K562 (cell line): Measurements from ENCODE around the gene ZSCAN25. TPM values are rescaled to one million over a fixed set of nuclear protein-coding genes. Genes with fewer than 3 reads are reported as not detected.

Source experiments
- ATAC-seq: fragments of 200-7000 bp; cut with Tn5 transposase; 3 replicates; pipeline ENCODE4 v1.9.1; 2020; ENCODE audit warnings: moderate library complexity
- BruUV-seq: library from RNA; stranded (reverse); fragments of 400-500 nt; replicated peaks from 2 replicates; lab custom pipeline; 2021; lab: Mats Ljungman, UMichigan
- CTCF ChIA-PET: fragments of 300-600 bp; formaldehyde crosslinking; extraction: SDS; loops from one replicate; lab custom pipeline; 2021; ENCODE audit warnings: low intra/inter-chr PET ratio; lab: Yijun Ruan, JAX
- POLR2A ChIA-PET: fragments of 300-600, 350-650 bp; sonication (Branson Sonifier 250); formaldehyde crosslinking; extraction: SDS; loops from one replicate; lab custom pipeline; 2021; ENCODE audit warnings: antibody characterized with exemption, inconsistent platforms; lab: Yijun Ruan, JAX
- DNase-seq, 4 experiments: peaks; one replicate each; pipeline versions ENCODE4 v3.0.0 to v3.0.0-alpha.2; 2011 to 2018; ENCODE audit warnings: low spot score in 3 of 4, mixed read lengths in 3 of 4; ENCODE audit errors: extremely low read depth in 1 of 4
- FAIRE-seq: peaks from 2 replicates; lab custom pipeline; 2011; peaks lifted over from hg19 to GRCh38; lab: Jason Lieb, UNC
- H2AFZ ChIP-seq: 2 replicates; pipeline ENCODE4 v1.6.0; 2011; ENCODE audit warnings: low read depth, low read length, control low read depth, inconsistent platforms
- H3K27ac ChIP-seq: fragments of 200-600 bp; 3 replicates; pipeline ENCODE4 v1.8.0; 2011; ENCODE audit warnings: low read depth, mild to moderate bottlenecking, control low read depth, inconsistent platforms, low read length, moderate library complexity, mixed read lengths; ENCODE audit errors: extremely low read depth
- H3K27me3 ChIP-seq, 2 experiments: fragments of 300-600 bp in 1 of 2; 2 replicates in 1 of 2; 3 replicates in 1 of 2; pipeline versions ENCODE4 v1.6.0 to v1.8.0; 2011; ENCODE audit warnings: inconsistent platforms in 2 of 2, low read length in 2 of 2, mild to moderate bottlenecking in 1 of 2, mixed read lengths in 1 of 2, moderate library complexity in 1 of 2; ENCODE audit not compliant: control insufficient read depth in 2 of 2, insufficient read depth in 2 of 2
- H3K36me3 ChIP-seq: fragments of 300-600 bp; 3 replicates; pipeline ENCODE4 v1.8.0; 2011; ENCODE audit warnings: mild to moderate bottlenecking, low read length, inconsistent platforms; ENCODE audit not compliant: control insufficient read depth, insufficient read depth
- H3K4me1 ChIP-seq, 2 experiments: fragments of 200-600 bp in 1 of 2; replicated peaks in 1 of 2; 2 replicates in 1 of 2; 3 replicates in 1 of 2; pipeline versions ENCODE4 v1.5.1 to v1.8.0; 2011; ENCODE audit warnings: inconsistent platforms in 2 of 2, low read length in 2 of 2, mild to moderate bottlenecking in 1 of 2, mixed read lengths in 1 of 2, moderate library complexity in 1 of 2; ENCODE audit not compliant: control insufficient read depth in 2 of 2, insufficient read depth in 2 of 2
- H3K4me2 ChIP-seq: 2 replicates; pipeline ENCODE4 v1.6.1; 2011; ENCODE audit warnings: low read length, control low read depth, inconsistent platforms, mixed read lengths; ENCODE audit not compliant: insufficient read depth
- H3K4me3 ChIP-seq: fragments of 200-600 bp; sonication (generic), shearing (Covaris generic); 2 replicates; pipeline ENCODE4 v1.5.1; 2016; ENCODE audit warnings: control low read depth, inconsistent platforms
- H3K79me2 ChIP-seq: fragments of 200-600 bp; 3 replicates; pipeline ENCODE4 v1.8.0; 2011; ENCODE audit warnings: low read length, inconsistent platforms; ENCODE audit not compliant: control insufficient read depth, insufficient read depth
- H3K9ac ChIP-seq, 2 experiments: 2 replicates each; pipeline versions ENCODE4 v1.6.0 to v1.6.1; 2011; ENCODE audit warnings: low read depth in 2 of 2, low read length in 2 of 2, control low read depth in 1 of 2, inconsistent platforms in 1 of 2, mild to moderate bottlenecking in 1 of 2, mixed read lengths in 1 of 2; ENCODE audit not compliant: insufficient read depth in 1 of 2
- H3K9me1 ChIP-seq: one replicate; pipeline ENCODE4 v1.6.0; 2011; ENCODE audit warnings: inconsistent platforms, mild to moderate bottlenecking, low read length, moderate library complexity; ENCODE audit not compliant: control insufficient read depth, insufficient read depth
- H3K9me3 ChIP-seq: replicated peaks from 2 replicates; pipeline ENCODE4 v1.5.1; 2011; ENCODE audit warnings: low read depth, low read length, inconsistent platforms; ENCODE audit not compliant: control insufficient read depth, insufficient read depth
- H4K20me1 ChIP-seq: replicated peaks from 2 replicates; pipeline ENCODE4 v1.6.1; 2011; ENCODE audit warnings: low read length, inconsistent platforms, mixed read lengths; ENCODE audit not compliant: control insufficient read depth, insufficient read depth
- ARID2 ChIP-seq: fragments of 450-650 bp; IDR thresholded peaks from 2 replicates; pipeline ENCODE4 v1.6.1; 2017; ENCODE audit warnings: antibody characterized with exemption, mild to moderate bottlenecking
- CSDE1 ChIP-seq, 2 experiments: fragments of 450-650 bp; IDR thresholded peaks; 2 replicates each; pipeline ENCODE4 v1.6.1; 2016; ENCODE audit warnings: mild to moderate bottlenecking in 1 of 2
- CXXC5 ChIP-seq: fragments of 250-450 bp; sonication (Bioruptor Pico); IDR thresholded peaks from 2 replicates; pipeline ENCODE4 v1.8.0; 2022; ENCODE audit warnings: inconsistent platforms, mild to moderate bottlenecking, moderate library complexity
- GABPB1 ChIP-seq: sonication (generic); formaldehyde crosslinking; IDR thresholded peaks from 2 replicates; pipeline ENCODE4 v1.8.0; 2022; ENCODE audit warnings: mild to moderate bottlenecking, missing genetic modification reagents
- HCFC1 ChIP-seq: IDR thresholded peaks from 2 replicates; pipeline ENCODE4 v1.6.1; 2012; ENCODE audit warnings: low read depth, low read length, improper control_type of control experiment
- L3MBTL2 ChIP-seq: fragments of 450-650 bp; IDR thresholded peaks from 2 replicates; pipeline ENCODE4 v1.6.1; 2016; ENCODE audit warnings: mild to moderate bottlenecking, moderate library complexity
- MAX ChIP-seq: sonication (generic); formaldehyde crosslinking; IDR thresholded peaks from 2 replicates; pipeline ENCODE4 v1.9.0; 2022; ENCODE audit warnings: mild to moderate bottlenecking, missing genetic modification reagents
- MCM3 ChIP-seq: fragments of 450-650 bp; IDR thresholded peaks from 2 replicates; pipeline ENCODE4 v1.6.1; 2016
- TARDBP ChIP-seq: fragments of 450-650 bp; IDR thresholded peaks from 2 replicates; pipeline ENCODE4 v1.6.1; 2016
- ZNF277 ChIP-seq: fragments of 250-450 bp; sonication (Bioruptor Pico); IDR thresholded peaks from 2 replicates; pipeline ENCODE4 v1.8.0; 2022; ENCODE audit warnings: inconsistent platforms, mild to moderate bottlenecking, moderate library complexity, borderline replicate concordance
- WGBS: fragments of 100-300 bp; shearing (Covaris generic); methylation state at CpG from one replicate; pipeline ENCODE4 v1.1.6; 2016; ENCODE audit warnings: low coverage, mixed read lengths; ENCODE audit not compliant: insufficient coverage; ENCODE audit errors: missing lambda C conversion rate; 5-methylcytosine and 5-hydroxymethylcytosine counted together
- in situ Hi-C: fragments of 300-500 bp; cut with MboI; formaldehyde crosslinking; loops from 4 replicates; pipeline ENCODE4 v1.15.0; 2018; ENCODE audit warnings: inconsistent platforms, mixed read lengths
- intact Hi-C: fragments of 100-400 bp; cut with micrococcal nuclease; formaldehyde crosslinking; loops from 2 replicates; pipeline ENCODE4 v1.14.2; 2022
- polyA plus RNA-seq, 8 experiments: library from polyadenylated mRNA; depleted of rRNA in 4 of 8; stranded (reverse) in 5 of 8; unstranded in 3 of 8; fragments of >200 nt; fragmentation: Nextera tagmentation in 2 of 8; fragmentation: Illumina TruSeq in 1 of 8; extraction: Ambion mirVana in 2 of 8; extraction: Trizol in 1 of 8; gene quantifications; 2 replicates each; pipeline versions ENCODE4 v1.2.1 to v1.2.3, GENCODE V29; 2011 to 2014; ENCODE audit warnings: inconsistent platforms in 1 of 8, missing spikeins in 1 of 8
- total RNA-seq, 7 experiments: library from RNA; depleted of rRNA in 6 of 7; stranded (reverse); fragments of >200 nt in 6 of 7; fragmentation: Illumina TruSeq in 2 of 7; extraction: Trizol in 2 of 7; gene quantifications; 2 replicates each; pipeline versions ENCODE4 v1.2.1 to v1.2.3, GENCODE V29; 2011 to 2021; ENCODE audit warnings: low replicate concordance in 1 of 7
- TF ChIP-seq, protein P1 (sequence below): fragments of 450-650 bp; formaldehyde crosslinking; IDR thresholded peaks from 2 replicates; pipeline ENCODE4 v1.4.0; 2022; ENCODE audit warnings: missing genetic modification characterization
- TF ChIP-seq, protein P2 (sequence below): fragments of 450-650 bp; formaldehyde crosslinking; IDR thresholded peaks from 2 replicates; pipeline ENCODE4 v1.4.0; 2022; ENCODE audit warnings: missing genetic modification characterization
- TF ChIP-seq, protein P3 (sequence below): sonication (generic); formaldehyde crosslinking; IDR thresholded peaks from 2 replicates; pipeline ENCODE4 v1.8.1; 2023; ENCODE audit warnings: mild to moderate bottlenecking, missing genetic modification reagents

The ZSCAN25 gene
- total and polyA plus RNA-seq, 9 of the 15 experiments (the other 6 are each of a cell fraction or from before 2014, with no cell fraction given) = 0.94 to 18.4 (median 12.8) TPM

GRCh38 chr7:99631295-99632109 lies 14.8 kb downstream of the ZSCAN25 start:
- peak overlapping the region in 1 of 2 experiments; percentile 61; a peak in 2 of 4 replicates for H3K9ac ChIP-seq
- peaks cover 0 to 4% of the 10 kb centered on the region in 2 experiments; a peak in 4 of 5 replicates for H3K4me1 ChIP-seq
- ATAC-seq (peak; percentile 94), FAIRE-seq (peak; percentile 87), DNase-seq (peak; percentile 39 to 76 (median 58))
- CTCF ChIA-PET = interaction anchor here (1.1 to 1.2 kb wide), 2 partner anchors 207 to 360 kb away, joined by 5 to 8 read pairs; no protein-coding TSS in a partner anchor
- no peak overlapping the region for H2AFZ ChIP-seq
- H3K9me3 ChIP-seq = no peaks in the 10 kb centered on the region
- in situ Hi-C loops (no loop called here), intact Hi-C loops (loop anchor here (1.0 to 5.0 kb wide), 4 partner anchors 207 to 360 kb away; partner anchors contain the start of genes OR2AE1 and TRIM4)
- H3K27me3 ChIP-seq = no peaks in the 10 kb centered on the region
- POLR2A ChIA-PET = interaction anchor here (0.6 to 4.3 kb wide), 11 partner anchors 9 to 208 kb away, joined by 3 to 29 read pairs (median 4); partner anchors contain the start of genes CYP3A5, ZNF655 and ZSCAN25
- H3K79me2 ChIP-seq = no peaks in the 10 kb centered on the region
- no peak overlapping the region; the same call in 2 of the 3 replicates for H3K27ac ChIP-seq
- WGBS = 35% methylated on average over 9 of the region's 9 CpGs
- no peaks in the 10 kb centered on the region; the same call in 1 of the 2 replicates for H4K20me1 ChIP-seq
- no TSS peak for BruUV-seq
- no peak overlapping the region for H3K4me3 ChIP-seq
- H3K36me3 ChIP-seq = peaks cover 64% of the 10 kb centered on the region
- no peak overlapping the region for H3K4me2 ChIP-seq
- no peaks in the 10 kb centered on the region for H3K9me1 ChIP-seq
- TF ChIP-seq CXXC5 (no peak), TARDBP (no peak), MAX (CRISPR knock-in tag) (peak; percentile 34; the same call in 1 of the 2 replicates), ARID2 (peak; percentile 80; the same call in 1 of the 2 replicates), HCFC1 (no peak), GABPB1 (CRISPR knock-in tag) (no peak), MCM3 (no peak), L3MBTL2 (peak; percentile 32; the same call in 1 of the 2 replicates), CSDE1 (IDR thresholded peaks at IDR 0.05) (no peak), ZNF277 (CRISPR knock-in tag) (no peak)
- TF ChIP-seq, protein P1, sequence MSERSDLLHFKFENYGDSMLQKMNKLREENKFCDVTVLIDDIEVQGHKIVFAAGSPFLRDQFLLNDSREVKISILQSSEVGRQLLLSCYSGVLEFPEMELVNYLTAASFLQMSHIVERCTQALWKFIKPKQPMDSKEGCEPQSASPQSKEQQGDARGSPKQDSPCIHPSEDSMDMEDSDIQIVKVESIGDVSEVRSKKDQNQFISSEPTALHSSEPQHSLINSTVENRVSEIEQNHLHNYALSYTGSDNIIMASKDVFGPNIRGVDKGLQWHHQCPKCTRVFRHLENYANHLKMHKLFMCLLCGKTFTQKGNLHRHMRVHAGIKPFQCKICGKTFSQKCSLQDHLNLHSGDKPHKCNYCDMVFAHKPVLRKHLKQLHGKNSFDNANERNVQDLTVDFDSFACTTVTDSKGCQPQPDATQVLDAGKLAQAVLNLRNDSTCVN (CRISPR knock-in tag) = no peak
- TF ChIP-seq, protein P2, sequence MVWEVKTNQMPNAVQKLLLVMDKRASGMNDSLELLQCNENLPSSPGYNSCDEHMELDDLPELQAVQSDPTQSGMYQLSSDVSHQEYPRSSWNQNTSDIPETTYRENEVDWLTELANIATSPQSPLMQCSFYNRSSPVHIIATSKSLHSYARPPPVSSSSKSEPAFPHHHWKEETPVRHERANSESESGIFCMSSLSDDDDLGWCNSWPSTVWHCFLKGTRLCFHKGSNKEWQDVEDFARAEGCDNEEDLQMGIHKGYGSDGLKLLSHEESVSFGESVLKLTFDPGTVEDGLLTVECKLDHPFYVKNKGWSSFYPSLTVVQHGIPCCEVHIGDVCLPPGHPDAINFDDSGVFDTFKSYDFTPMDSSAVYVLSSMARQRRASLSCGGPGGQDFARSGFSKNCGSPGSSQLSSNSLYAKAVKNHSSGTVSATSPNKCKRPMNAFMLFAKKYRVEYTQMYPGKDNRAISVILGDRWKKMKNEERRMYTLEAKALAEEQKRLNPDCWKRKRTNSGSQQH (CRISPR knock-in tag) = no peak
- TF ChIP-seq, protein P3, sequence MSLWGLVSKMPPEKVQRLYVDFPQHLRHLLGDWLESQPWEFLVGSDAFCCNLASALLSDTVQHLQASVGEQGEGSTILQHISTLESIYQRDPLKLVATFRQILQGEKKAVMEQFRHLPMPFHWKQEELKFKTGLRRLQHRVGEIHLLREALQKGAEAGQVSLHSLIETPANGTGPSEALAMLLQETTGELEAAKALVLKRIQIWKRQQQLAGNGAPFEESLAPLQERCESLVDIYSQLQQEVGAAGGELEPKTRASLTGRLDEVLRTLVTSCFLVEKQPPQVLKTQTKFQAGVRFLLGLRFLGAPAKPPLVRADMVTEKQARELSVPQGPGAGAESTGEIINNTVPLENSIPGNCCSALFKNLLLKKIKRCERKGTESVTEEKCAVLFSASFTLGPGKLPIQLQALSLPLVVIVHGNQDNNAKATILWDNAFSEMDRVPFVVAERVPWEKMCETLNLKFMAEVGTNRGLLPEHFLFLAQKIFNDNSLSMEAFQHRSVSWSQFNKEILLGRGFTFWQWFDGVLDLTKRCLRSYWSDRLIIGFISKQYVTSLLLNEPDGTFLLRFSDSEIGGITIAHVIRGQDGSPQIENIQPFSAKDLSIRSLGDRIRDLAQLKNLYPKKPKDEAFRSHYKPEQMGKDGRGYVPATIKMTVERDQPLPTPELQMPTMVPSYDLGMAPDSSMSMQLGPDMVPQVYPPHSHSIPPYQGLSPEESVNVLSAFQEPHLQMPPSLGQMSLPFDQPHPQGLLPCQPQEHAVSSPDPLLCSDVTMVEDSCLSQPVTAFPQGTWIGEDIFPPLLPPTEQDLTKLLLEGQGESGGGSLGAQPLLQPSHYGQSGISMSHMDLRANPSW (CRISPR knock-in tag) = no peak
